ENCODE measurements around the gene CAVIN4.
A peak's percentile ranks its signal among the peaks of the same experiment; 100 is the strongest.

Gene CAVIN4

DNA sequence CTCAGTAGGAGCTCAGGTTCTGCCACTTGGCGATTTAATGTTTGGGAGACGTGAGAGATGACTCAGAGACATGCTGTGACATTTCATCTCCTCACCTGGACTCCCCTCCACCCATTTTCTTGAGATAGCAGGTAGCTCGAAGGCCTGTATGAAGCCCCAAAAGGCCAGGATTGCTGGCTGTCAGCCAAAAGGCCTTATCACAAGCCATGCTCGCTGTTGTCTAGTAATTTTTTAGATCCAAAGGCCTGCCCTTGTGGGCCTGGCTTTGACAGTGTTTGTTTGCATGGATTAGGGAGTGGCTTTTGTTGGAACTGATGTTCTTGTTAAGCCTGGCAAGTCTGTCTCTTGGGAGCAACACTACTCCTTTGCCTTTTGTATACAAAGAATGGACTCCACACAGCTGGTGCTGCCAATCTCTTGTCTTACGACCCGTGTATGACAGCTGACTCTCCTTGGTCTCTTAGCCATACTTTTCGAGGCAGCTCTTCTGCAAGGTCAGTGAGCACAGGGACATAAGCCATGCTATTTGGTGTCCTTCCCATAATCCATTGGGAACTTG lies 22.7 kb downstream of the CAVIN4 start:
- no peaks in the 10 kb centered on the region for H3K9me2 ChIP-seq (replicated peaks; ENCODE audit: low read depth, low read length)
- H3K4me1 ChIP-seq (ENCODE audit: insufficient read depth, low read length, poor library complexity, severe bottlenecking), result no peaks in the 10 kb centered on the region
- no peaks in the 10 kb centered on the region for H3K79me2 ChIP-seq (ENCODE audit: insufficient read depth, low read length)
- H3K9ac ChIP-seq (ENCODE audit: low read depth, low read length, poor library complexity, severe bottlenecking), result no peak overlapping the region
- no peaks in the 10 kb centered on the region for H3F3A ChIP-seq (ENCODE audit: low read depth)
- no peaks in the 10 kb centered on the region for H3K9me3 ChIP-seq (ENCODE audit: insufficient read depth, low read depth, low read length)
- H2AFZ ChIP-seq (ENCODE audit: low read length), result 0 out of 2 replicates have a peak overlapping the region, but pooled peaks have one; percentile 24
- H3K4me2 ChIP-seq (ENCODE audit: low read depth, low read length, poor library complexity, severe bottlenecking), result no peak overlapping the region
- no peaks in the 10 kb centered on the region for H3K36me3 ChIP-seq (ENCODE audit: insufficient read depth, low read length)
- TF ChIP-seq EZH2phosphoT487 (IDR thresholded peaks at IDR 0.05; ENCODE audit: borderline replicate concordance), result no peak
- TF ChIP-seq, protein P1, sequence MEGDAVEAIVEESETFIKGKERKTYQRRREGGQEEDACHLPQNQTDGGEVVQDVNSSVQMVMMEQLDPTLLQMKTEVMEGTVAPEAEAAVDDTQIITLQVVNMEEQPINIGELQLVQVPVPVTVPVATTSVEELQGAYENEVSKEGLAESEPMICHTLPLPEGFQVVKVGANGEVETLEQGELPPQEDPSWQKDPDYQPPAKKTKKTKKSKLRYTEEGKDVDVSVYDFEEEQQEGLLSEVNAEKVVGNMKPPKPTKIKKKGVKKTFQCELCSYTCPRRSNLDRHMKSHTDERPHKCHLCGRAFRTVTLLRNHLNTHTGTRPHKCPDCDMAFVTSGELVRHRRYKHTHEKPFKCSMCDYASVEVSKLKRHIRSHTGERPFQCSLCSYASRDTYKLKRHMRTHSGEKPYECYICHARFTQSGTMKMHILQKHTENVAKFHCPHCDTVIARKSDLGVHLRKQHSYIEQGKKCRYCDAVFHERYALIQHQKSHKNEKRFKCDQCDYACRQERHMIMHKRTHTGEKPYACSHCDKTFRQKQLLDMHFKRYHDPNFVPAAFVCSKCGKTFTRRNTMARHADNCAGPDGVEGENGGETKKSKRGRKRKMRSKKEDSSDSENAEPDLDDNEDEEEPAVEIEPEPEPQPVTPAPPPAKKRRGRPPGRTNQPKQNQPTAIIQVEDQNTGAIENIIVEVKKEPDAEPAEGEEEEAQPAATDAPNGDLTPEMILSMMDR (conservative IDR thresholded peaks at IDR 0.05; ENCODE audit: low read length), result no peak
- no peaks in the 10 kb centered on the region for H3K27me3 ChIP-seq (ENCODE audit: insufficient read depth, low read length, poor library complexity, severe bottlenecking)
- H4K20me1 ChIP-seq (ENCODE audit: insufficient read depth, low read length, poor library complexity, severe bottlenecking), result no peaks in the 10 kb centered on the region
- no peak overlapping the region for H3K4me3 ChIP-seq (ENCODE audit: low read length, poor library complexity, severe bottlenecking)

DNA sequence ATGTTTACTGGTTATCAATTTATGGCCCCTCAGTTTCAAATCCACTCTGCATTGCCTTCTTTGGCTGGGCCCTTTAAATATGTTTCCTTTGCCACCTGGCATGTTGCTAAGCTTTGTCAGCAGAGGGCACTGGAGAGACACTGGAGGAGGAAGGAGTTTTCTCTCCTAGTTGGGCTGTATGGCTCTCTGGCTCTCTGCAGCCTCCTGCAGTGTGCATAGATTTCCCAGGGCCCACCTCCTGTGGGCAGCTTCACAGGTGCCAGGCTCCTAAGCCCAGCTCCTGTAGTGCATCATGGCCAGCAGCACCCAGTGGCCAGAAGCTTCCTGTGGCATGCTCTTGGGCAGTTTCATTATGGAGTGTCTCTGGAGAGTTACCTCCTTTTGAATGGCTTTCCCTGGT lies 23.3 kb downstream of the CAVIN4 start:
- Histone ChIP-seq H3K36me3 (ENCODE audit: insufficient read depth, low read length) (no peaks in the 10 kb centered on the region), H3K27me3 (ENCODE audit: insufficient read depth, low read length, poor library complexity, severe bottlenecking) (no peaks in the 10 kb centered on the region), H3K4me2 (ENCODE audit: low read depth, low read length, poor library complexity, severe bottlenecking) (no peak overlapping the region), H3F3A (ENCODE audit: low read depth) (no peaks in the 10 kb centered on the region), H3K79me2 (ENCODE audit: insufficient read depth, low read length) (no peaks in the 10 kb centered on the region), H3K4me3 (ENCODE audit: low read length, poor library complexity, severe bottlenecking) (no peak overlapping the region), H3K4me1 (ENCODE audit: insufficient read depth, low read length, poor library complexity, severe bottlenecking) (no peaks in the 10 kb centered on the region), H2AFZ (ENCODE audit: low read length) (0 out of 2 replicates have a peak overlapping the region, but pooled peaks have one; percentile 24), H3K9me2 (replicated peaks; ENCODE audit: low read depth, low read length) (no peaks in the 10 kb centered on the region), H4K20me1 (ENCODE audit: insufficient read depth, low read length, poor library complexity, severe bottlenecking) (no peaks in the 10 kb centered on the region), H3K9ac (ENCODE audit: low read depth, low read length, poor library complexity, severe bottlenecking) (no peak overlapping the region), H3K9me3 (ENCODE audit: insufficient read depth, low read depth, low read length) (no peaks in the 10 kb centered on the region)
- TF ChIP-seq, protein P1 (conservative IDR thresholded peaks at IDR 0.05; ENCODE audit: low read length), result peak; percentile 86
- no peak for TF ChIP-seq EZH2phosphoT487 (IDR thresholded peaks at IDR 0.05; ENCODE audit: borderline replicate concordance)

DNA sequence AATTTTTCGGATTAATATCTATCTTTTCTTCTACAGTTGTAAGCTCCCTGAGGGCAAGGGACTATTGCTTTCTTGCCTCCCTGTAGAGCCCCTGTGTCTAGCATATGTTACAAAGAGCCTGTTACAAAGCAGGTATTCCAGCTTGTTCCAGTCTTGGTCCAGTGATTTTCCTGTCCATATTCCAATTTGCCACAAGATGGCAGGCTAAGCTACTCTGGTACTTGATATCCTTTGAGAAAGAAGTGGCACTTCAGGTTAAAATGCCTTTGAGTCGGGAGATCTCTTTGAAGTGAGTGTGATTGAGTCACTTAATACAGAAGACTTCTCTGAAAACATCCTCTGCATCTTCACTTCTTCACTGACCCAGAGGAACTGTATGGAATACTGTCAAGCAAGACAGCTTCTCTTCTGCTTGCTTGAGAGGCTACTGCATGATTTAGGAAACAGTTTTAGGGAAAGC lies 24.5 kb downstream of the CAVIN4 start:
- H3K27me3 ChIP-seq (ENCODE audit: insufficient read depth, low read length, poor library complexity, severe bottlenecking), result no peaks in the 10 kb centered on the region
- no peak overlapping the region for H3K4me2 ChIP-seq (ENCODE audit: low read depth, low read length, poor library complexity, severe bottlenecking)
- no peak overlapping the region for H3K9ac ChIP-seq (ENCODE audit: low read depth, low read length, poor library complexity, severe bottlenecking)
- no peaks in the 10 kb centered on the region for H3K4me1 ChIP-seq (ENCODE audit: insufficient read depth, low read length, poor library complexity, severe bottlenecking)
- TF ChIP-seq EZH2phosphoT487 (IDR thresholded peaks at IDR 0.05; ENCODE audit: borderline replicate concordance), result no peak
- TF ChIP-seq, protein P1 (conservative IDR thresholded peaks at IDR 0.05; ENCODE audit: low read length), result peak; percentile 75
- no peaks in the 10 kb centered on the region for H3K9me2 ChIP-seq (replicated peaks; ENCODE audit: low read depth, low read length)
- H3K9me3 ChIP-seq (ENCODE audit: insufficient read depth, low read depth, low read length), result no peaks in the 10 kb centered on the region
- H4K20me1 ChIP-seq (ENCODE audit: insufficient read depth, low read length, poor library complexity, severe bottlenecking), result no peaks in the 10 kb centered on the region
- H3F3A ChIP-seq (ENCODE audit: low read depth), result no peaks in the 10 kb centered on the region
- H3K4me3 ChIP-seq (ENCODE audit: low read length, poor library complexity, severe bottlenecking), result no peak overlapping the region
- no peak overlapping the region for H2AFZ ChIP-seq (ENCODE audit: low read length)
- H3K36me3 ChIP-seq (ENCODE audit: insufficient read depth, low read length), result no peaks in the 10 kb centered on the region
- H3K79me2 ChIP-seq (ENCODE audit: insufficient read depth, low read length), result no peaks in the 10 kb centered on the region

All from Loucy (cell line).